Activated naive CD4-positive, alpha-beta T cell treated with anti-CD3 and anti-CD28 coated beads, Interleukin-2, amount 10 ng/mL, durations not matched to agents 7 days and 5 days (primary cell): ENCODE measurements around the gene EML3.
"Not testable (repeated sequence)": the region's sequence is repeated elsewhere in the genome, so short reads cannot be mapped to it uniquely, and the experiment has no call there.

Source experiments
- CTCF ChIA-PET: fragments of 350-600 bp; sonication (Branson Sonifier 250); formaldehyde crosslinking; loops from one replicate; lab custom pipeline; 2021; ENCODE audit warnings: antibody characterized with exemption; lab: Charles Lee
- DNase-seq: peaks from one replicate; pipeline ENCODE4 v3.0.0-alpha.2; 2020
- H3K27ac Mint-ChIP-seq: one replicate; pipeline ENCODE4 v1.8.0; 2021; ENCODE audit warnings: mild to moderate bottlenecking, moderate library complexity, mixed read lengths
- H3K27me3 Mint-ChIP-seq: one replicate; pipeline ENCODE4 v1.8.0; 2021; ENCODE audit warnings: mild to moderate bottlenecking, mixed read lengths
- H3K36me3 Mint-ChIP-seq: one replicate; pipeline ENCODE4 v1.8.0; 2021; ENCODE audit warnings: mixed read lengths
- H3K4me1 Mint-ChIP-seq: one replicate; pipeline ENCODE4 v1.8.0; 2021; ENCODE audit warnings: mixed read lengths
- H3K4me3 Mint-ChIP-seq: one replicate; pipeline ENCODE4 v1.8.0; 2021; ENCODE audit warnings: mild to moderate bottlenecking, moderate library complexity, mixed read lengths
- H3K9me3 Mint-ChIP-seq: one replicate; pipeline ENCODE4 v1.8.0; 2021; ENCODE audit warnings: mixed read lengths

The EML3 gene

GRCh38 chr11:62580959-62581715, 31.4 kb downstream of the EML3 start:
- no peak overlapping the region for H3K27ac Mint-ChIP-seq
- H3K4me1 Mint-ChIP-seq: peaks cover 6% of the 10 kb centered on the region
- H3K27me3 Mint-ChIP-seq: no peaks in the 10 kb centered on the region
- peaks cover 30% of the 10 kb centered on the region for H3K36me3 Mint-ChIP-seq
- H3K9me3 Mint-ChIP-seq: no peaks in the 10 kb centered on the region
- H3K4me3 Mint-ChIP-seq: no peak overlapping the region
- DNase-seq: no peak
- CTCF ChIA-PET: interaction anchor here (1.0 to 1.4 kb wide), 2 partner anchors 10 to 156 kb away, joined by 3 to 6 read pairs; partner anchors contain the start of gene TUT1

DNA sequence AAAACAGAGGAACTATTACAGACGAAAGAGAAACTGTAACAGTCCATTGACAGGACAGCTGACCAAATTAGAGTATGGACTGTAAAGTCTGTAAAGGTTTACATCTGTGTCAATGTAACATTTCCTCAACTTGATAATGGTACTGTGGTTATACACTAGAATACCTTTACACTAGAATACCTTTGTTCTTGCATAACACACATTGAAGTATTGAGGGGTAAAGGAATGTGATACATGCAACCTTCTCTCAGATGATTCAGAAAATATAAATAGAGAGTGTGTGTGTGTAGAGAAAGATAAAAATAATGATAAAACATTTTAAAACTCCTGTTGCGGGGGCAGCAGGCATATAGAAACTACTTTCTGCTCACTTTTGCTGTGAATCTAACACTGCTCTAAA, 33.3 kb downstream of the EML3 start:
- no peak overlapping the region for H3K4me3 Mint-ChIP-seq
- CTCF ChIA-PET: interaction anchor here (1.0 to 1.1 kb wide), 2 partner anchors 13 to 18 kb away, joined by 3 read pairs; no protein-coding TSS in a partner anchor
- H3K36me3 Mint-ChIP-seq: peaks cover 32% of the 10 kb centered on the region

GRCh38 chr11:62578541-62578940, 34.0 kb downstream of the EML3 start:
- CTCF ChIA-PET: interaction anchor here (1.0 to 1.1 kb wide), 2 partner anchors 14 to 18 kb away, joined by 3 read pairs; no protein-coding TSS in a partner anchor
- H3K27me3 Mint-ChIP-seq: no peaks in the 10 kb centered on the region
- DNase-seq: no peak
- no peak overlapping the region for H3K4me3 Mint-ChIP-seq
- H3K4me1 Mint-ChIP-seq: peaks cover 21% of the 10 kb centered on the region
- peaks cover 31% of the 10 kb centered on the region for H3K36me3 Mint-ChIP-seq
- no peaks in the 10 kb centered on the region for H3K9me3 Mint-ChIP-seq
- no peak overlapping the region for H3K27ac Mint-ChIP-seq

More for the DNA sequence above, 33.3 kb downstream of the EML3 start:
- Mint-ChIP-seq H3K4me1 (peaks cover 21% of the 10 kb centered on the region), H3K27ac (no peak overlapping the region), H3K27me3 (no peaks in the 10 kb centered on the region), H3K9me3 (no peaks in the 10 kb centered on the region)
- DNase-seq: no peak

DNA sequence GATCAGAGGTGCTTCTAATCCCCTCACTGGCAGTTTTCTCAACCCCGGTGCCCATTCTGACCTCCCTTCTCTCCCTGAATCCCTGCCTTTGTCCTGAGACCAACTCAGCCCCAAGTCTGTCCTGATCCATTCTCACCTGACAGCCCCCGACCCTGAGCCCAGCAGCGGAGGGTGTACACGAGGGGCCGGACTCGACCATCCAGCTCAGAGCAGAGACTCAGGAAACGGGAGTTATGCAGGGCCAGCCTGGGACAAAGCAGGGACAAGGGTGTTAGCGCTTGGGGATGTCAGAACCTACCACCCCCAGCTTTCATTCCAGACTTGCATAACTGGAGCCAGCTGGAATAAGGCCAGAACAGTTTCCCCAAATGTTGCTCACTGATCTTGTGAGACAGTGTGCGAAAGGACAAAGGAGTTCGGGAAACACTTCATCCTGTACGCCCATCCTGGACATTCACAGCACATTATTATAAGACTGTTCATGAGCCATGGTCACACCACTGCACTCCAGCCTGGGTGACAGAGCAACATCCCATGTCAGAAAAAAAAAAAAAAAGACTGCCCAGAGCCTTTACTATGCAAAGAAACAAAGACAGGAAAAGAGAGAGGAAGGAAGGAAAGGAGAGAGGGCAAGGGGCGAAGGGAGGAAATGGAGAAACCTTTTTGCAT, 35.4 kb downstream of the EML3 start:
- Mint-ChIP-seq H3K36me3 (peaks cover 42% of the 10 kb centered on the region), H3K4me1 (peaks cover 32% of the 10 kb centered on the region), H3K27ac (peak overlapping the region; percentile 59), H3K27me3 (no peaks in the 10 kb centered on the region), H3K4me3 (no peak overlapping the region), H3K9me3 (no peaks in the 10 kb centered on the region)
- CTCF ChIA-PET: interaction anchor here (1.0 kb wide), 1 partner anchor 16 kb away, joined by 3 read pairs; no protein-coding TSS in a partner anchor
- DNase-seq: no peak

GRCh38 chr11:62575837-62576236, 36.7 kb downstream of the EML3 start:
- DNase-seq: no peak
- no peak overlapping the region for H3K27ac Mint-ChIP-seq
- no peaks in the 10 kb centered on the region for H3K9me3 Mint-ChIP-seq
- CTCF ChIA-PET: interaction anchor here (1.2 kb wide), 1 partner anchor 33 kb away, joined by 3 read pairs; no protein-coding TSS in a partner anchor
- H3K4me3 Mint-ChIP-seq: peak overlapping the region; percentile 86
- H3K27me3 Mint-ChIP-seq: no peaks in the 10 kb centered on the region
- H3K36me3 Mint-ChIP-seq: peaks cover 49% of the 10 kb centered on the region
- peaks cover 46% of the 10 kb centered on the region for H3K4me1 Mint-ChIP-seq

GRCh38 chr11:62575156-62575555, 37.4 kb downstream of the EML3 start:
- Mint-ChIP-seq H3K4me1 (peaks cover 49% of the 10 kb centered on the region), H3K27ac (no peak overlapping the region), H3K36me3 (peaks cover 51% of the 10 kb centered on the region), H3K4me3 (peak overlapping the region; percentile 86), H3K27me3 (no peaks in the 10 kb centered on the region), H3K9me3 (no peaks in the 10 kb centered on the region)
- CTCF ChIA-PET: interaction anchor here (1.2 to 1.9 kb wide), 3 partner anchors 17 to 106 kb away, joined by 3 to 9 read pairs (median 4); partner anchors contain the start of gene TUT1
- DNase-seq: no peak

GRCh38 chr11:62574363-62575071, 38.1 kb downstream of the EML3 start:
- H3K27me3 Mint-ChIP-seq: no peaks in the 10 kb centered on the region
- peaks cover 53% of the 10 kb centered on the region for H3K4me1 Mint-ChIP-seq
- DNase-seq: peak; percentile 39
- H3K36me3 Mint-ChIP-seq: peaks cover 57% of the 10 kb centered on the region
- H3K27ac Mint-ChIP-seq: peak overlapping the region; percentile 84
- peak overlapping the region; percentile 86 for H3K4me3 Mint-ChIP-seq
- CTCF ChIA-PET: interaction anchor here (1.1 to 1.9 kb wide), 4 partner anchors 17 to 150 kb away, joined by 4 to 9 read pairs (median 5); partner anchors contain the start of gene TUT1
- H3K9me3 Mint-ChIP-seq: no peaks in the 10 kb centered on the region

DNA sequence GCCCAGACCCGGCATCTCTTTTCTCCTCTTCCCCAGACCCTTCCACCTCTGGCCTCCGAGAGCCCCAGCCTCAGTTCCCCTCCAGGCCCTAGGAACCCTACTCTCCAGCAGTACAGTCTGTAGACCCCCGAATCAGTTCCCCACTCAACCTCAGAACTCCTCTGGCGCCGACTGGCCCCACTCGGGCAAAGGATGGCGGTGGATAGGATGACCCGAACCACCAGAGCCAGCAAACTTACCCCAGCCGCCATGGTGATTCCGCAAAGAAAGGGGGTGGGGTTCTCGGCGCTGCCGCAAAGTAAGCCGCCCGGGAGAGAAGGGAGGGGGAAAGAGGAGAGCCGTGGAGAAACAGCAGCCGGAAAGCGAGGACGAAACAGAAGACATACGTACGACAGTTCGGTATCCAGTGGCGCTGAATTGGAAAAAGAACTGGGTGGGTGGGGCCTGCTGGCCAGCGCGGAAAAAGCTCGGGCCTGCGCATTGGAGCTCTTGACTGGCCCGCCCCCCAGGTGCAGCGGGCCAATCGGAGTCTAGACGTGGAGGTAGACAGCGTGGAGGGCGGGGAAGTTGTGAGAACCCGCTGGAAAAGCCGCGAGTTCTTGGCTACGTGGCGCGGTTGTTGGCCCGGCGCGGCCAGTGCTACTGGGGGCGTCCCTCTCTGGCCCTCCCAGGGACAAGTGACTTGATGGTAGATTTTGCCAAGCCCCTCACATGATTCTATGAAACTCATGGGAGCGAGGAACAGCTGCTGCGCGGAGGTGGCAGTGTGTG, 38.8 kb downstream of the EML3 start, which contains the start of gene EEF1G:
Gene EEF1G (minus strand): TSS at position 300 of the 771 bp plus-strand sequence. CDS start 49 bp downstream, at position 251.
- peak; percentile 99 for DNase-seq
- peaks cover 55% of the 10 kb centered on the region for H3K4me1 Mint-ChIP-seq
- H3K27ac Mint-ChIP-seq: peak within 1 kb of the TSS; percentile 84
- H3K9me3 Mint-ChIP-seq: no peaks in the 10 kb centered on the region
- H3K4me3 Mint-ChIP-seq: peak within 1 kb of the TSS; percentile 86
- H3K27me3 Mint-ChIP-seq: no peaks in the 10 kb centered on the region
- H3K36me3 Mint-ChIP-seq: peaks cover 57% of the 10 kb centered on the region
- CTCF ChIA-PET: interaction anchor here (1.1 to 1.9 kb wide), 4 partner anchors 13 to 149 kb away, joined by 4 to 9 read pairs (median 8); partner anchors contain the start of gene TUT1

GRCh38 chr11:62573006-62573591, 39.5 kb downstream of the EML3 start:
- peaks cover 58% of the 10 kb centered on the region for H3K36me3 Mint-ChIP-seq
- H3K27ac Mint-ChIP-seq: peak overlapping the region; percentile 84

DNA sequence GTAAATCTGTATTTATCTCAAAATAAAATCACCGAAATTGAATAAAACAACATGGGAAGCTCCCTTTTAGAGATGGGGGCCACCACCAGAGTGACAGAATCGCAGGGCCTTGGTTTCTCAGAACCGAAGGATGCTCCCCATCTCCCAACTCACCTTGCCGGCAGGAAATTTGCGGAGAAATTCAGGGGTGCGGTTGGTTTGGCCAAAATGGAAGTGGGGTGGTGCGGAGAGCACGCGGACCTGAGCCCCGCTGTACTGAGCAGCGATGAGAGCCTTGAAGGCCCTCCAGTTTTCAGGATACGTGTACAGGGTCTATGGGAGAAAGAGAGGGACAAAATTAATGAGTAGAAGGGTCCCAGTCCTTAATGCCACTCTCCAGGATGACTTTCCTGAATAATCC, 40.1 kb downstream of the EML3 start:
- peaks cover 60% of the 10 kb centered on the region for H3K4me1 Mint-ChIP-seq
- no peaks in the 10 kb centered on the region for H3K27me3 Mint-ChIP-seq
- no peaks in the 10 kb centered on the region for H3K9me3 Mint-ChIP-seq
- peaks cover 59% of the 10 kb centered on the region for H3K36me3 Mint-ChIP-seq
- CTCF ChIA-PET: interaction anchor here (0.8 to 4.3 kb wide), 6 partner anchors 12 to 216 kb away, joined by 3 to 16 read pairs (median 6); no protein-coding TSS in a partner anchor
- peak overlapping the region; percentile 86 for H3K4me3 Mint-ChIP-seq
- DNase-seq: no peak
- peak overlapping the region; percentile 84 for H3K27ac Mint-ChIP-seq

More at GRCh38 chr11:62573006-62573591, 39.5 kb downstream of the EML3 start:
- Mint-ChIP-seq H3K27me3 (no peaks in the 10 kb centered on the region), H3K4me3 (peak overlapping the region; percentile 86), H3K9me3 (no peaks in the 10 kb centered on the region), H3K4me1 (peaks cover 58% of the 10 kb centered on the region)
- peak; percentile 44 for DNase-seq
- CTCF ChIA-PET: interaction anchor here (0.8 to 4.3 kb wide), 9 partner anchors 12 to 215 kb away, joined by 3 to 16 read pairs (median 6); partner anchors contain the start of gene TUT1

GRCh38 chr11:62571493-62571892, 41.1 kb downstream of the EML3 start:
- CTCF ChIA-PET: interaction anchor here (0.8 to 4.3 kb wide), 4 partner anchors 11 to 177 kb away, joined by 3 to 16 read pairs (median 12); no protein-coding TSS in a partner anchor
- not testable (repeated sequence) for H3K9me3 Mint-ChIP-seq, H3K27ac Mint-ChIP-seq, DNase-seq, H3K27me3 Mint-ChIP-seq, H3K4me3 Mint-ChIP-seq
- Mint-ChIP-seq H3K4me1 (peaks cover 63% of the 10 kb centered on the region), H3K36me3 (peaks cover 62% of the 10 kb centered on the region)

DNA sequence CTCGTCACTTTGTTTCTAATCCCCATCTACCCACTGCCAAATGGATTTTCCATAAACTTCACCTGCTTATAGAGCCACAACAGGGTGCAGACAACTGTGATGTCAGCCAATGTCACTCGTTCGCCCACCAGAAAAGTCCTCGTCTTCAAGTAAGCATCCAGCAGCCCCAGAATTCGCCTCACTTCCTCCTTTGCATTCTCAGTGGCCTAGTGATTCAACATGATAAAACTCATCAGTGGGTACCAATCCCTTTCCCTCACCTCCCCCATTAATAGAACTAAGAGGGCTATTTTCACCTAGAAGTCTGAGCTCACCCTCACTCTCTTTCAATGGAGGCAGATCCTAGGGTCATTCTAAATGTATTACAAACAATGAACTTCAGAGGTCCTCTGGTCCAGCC, 41.7 kb downstream of the EML3 start:
- CTCF ChIA-PET: interaction anchor here (2.2 to 4.3 kb wide), 3 partner anchors 10 to 176 kb away, joined by 11 to 16 read pairs (median 12); no protein-coding TSS in a partner anchor
- Mint-ChIP-seq H3K4me3 (peak overlapping the region; percentile 4), H3K4me1 (peaks cover 65% of the 10 kb centered on the region), H3K27ac (peak overlapping the region; percentile 57), H3K36me3 (peaks cover 65% of the 10 kb centered on the region)
- H3K9me3 Mint-ChIP-seq, H3K27me3 Mint-ChIP-seq, DNase-seq: not testable (repeated sequence)
